Neural progenitor cell (in vitro differentiated cells): ENCODE results near the gene ITGB3.

Experiments used
- EZH2 ChIP-seq: fragments of 200-600 bp; sonication (generic); IDR thresholded peaks from 2 replicates; pipeline ENCODE4 v1.6.1; 2017; ENCODE audit warnings: antibody characterized with exemption, mild to moderate bottlenecking, moderate library complexity
- TF ChIP-seq, protein P1 (sequence below): fragments of 200-600 bp; sonication (generic); IDR thresholded peaks from 2 replicates; pipeline ENCODE4 v1.5.1; 2017; ENCODE audit warnings: antibody characterized with exemption, mild to moderate bottlenecking

- TF ChIP-seq, protein P1, sequence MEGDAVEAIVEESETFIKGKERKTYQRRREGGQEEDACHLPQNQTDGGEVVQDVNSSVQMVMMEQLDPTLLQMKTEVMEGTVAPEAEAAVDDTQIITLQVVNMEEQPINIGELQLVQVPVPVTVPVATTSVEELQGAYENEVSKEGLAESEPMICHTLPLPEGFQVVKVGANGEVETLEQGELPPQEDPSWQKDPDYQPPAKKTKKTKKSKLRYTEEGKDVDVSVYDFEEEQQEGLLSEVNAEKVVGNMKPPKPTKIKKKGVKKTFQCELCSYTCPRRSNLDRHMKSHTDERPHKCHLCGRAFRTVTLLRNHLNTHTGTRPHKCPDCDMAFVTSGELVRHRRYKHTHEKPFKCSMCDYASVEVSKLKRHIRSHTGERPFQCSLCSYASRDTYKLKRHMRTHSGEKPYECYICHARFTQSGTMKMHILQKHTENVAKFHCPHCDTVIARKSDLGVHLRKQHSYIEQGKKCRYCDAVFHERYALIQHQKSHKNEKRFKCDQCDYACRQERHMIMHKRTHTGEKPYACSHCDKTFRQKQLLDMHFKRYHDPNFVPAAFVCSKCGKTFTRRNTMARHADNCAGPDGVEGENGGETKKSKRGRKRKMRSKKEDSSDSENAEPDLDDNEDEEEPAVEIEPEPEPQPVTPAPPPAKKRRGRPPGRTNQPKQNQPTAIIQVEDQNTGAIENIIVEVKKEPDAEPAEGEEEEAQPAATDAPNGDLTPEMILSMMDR = no peak
- TF ChIP-seq EZH2 = no peak
Measured at GRCh38 chr17:47250855-47251254, 2.8 kb upstream of the ITGB3 start.
